ENCODE measurements around the gene RPUSD4. TPM values are rescaled to one million over a fixed set of nuclear protein-coding genes. Genes with fewer than 3 reads are reported as not detected.

Gene RPUSD4
- total RNA-seq, 4 donors from 2014 or later, result 13.2 to 18.8 (median 14.0) TPM

DNA sequence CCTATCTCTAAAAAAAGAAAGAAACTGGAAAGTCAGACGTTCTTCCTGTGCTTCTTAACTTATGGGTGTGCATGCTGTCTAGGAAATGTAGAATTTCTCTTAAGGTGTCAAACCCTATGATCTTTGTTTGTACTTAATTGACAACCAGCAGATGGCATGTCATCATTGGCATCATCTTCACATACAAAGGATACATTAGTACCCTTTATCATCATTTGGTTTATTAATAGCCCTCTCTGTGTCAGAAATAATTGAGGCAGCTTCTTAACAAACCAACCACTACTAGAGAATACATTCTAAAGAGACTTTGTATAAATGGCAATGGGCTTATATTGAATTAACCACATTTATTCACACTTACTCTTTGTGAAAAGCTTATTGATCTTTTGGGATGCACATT is 43.4 kb upstream of the RPUSD4 start:
- Histone ChIP-seq H3K27me3 (no peaks in the 10 kb centered on the region), H3K36me3 (peaks cover 3 to 63% of the 10 kb centered on the region in 2 donors), H3K4me3 (no peak overlapping the region), H3K27ac (no peak overlapping the region), H3K4me1 (no peaks in the 10 kb centered on the region), H3K9me3 (no peaks in the 10 kb centered on the region)
- no peak for TF ChIP-seq POLR2A (IDR thresholded peaks at IDR 0.05)
- no peak for TF ChIP-seq CTCF (IDR thresholded peaks at IDR 0.05)
- TF ChIP-seq POLR2AphosphoS5 (IDR thresholded peaks at IDR 0.05), result no peak
- TF ChIP-seq EP300 (IDR thresholded peaks at IDR 0.05), result no peak
- no peak for ATAC-seq
- WGBS, 2 donors (ENCODE audit: low coverage in 1 of 2), result 20 to 100% methylated on average over 1 of the region's 1 CpG

DNA sequence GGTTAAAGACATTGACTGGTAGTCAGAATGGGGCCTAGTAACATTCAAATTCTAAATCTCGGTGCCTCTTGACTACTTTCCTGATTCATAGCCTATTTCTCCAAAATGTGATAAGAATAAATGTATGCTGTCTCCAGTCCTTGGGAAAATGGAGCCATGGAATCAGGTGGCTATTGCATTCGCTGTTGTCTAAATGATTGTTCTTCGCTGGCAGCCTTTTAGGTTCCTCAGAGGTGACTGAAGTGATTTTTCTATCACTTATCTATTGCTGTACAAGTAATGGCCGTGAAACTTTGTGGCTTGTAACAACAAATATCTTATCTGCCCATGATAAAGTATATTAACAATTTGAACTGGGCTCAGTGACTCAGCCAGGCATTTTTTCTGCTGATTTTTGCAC is 41.8 kb upstream of the RPUSD4 start:
- Histone ChIP-seq H3K4me1 (no peaks in the 10 kb centered on the region), H3K27me3 (no peaks in the 10 kb centered on the region), H3K36me3 (peaks cover 3 to 69% of the 10 kb centered on the region in 2 donors), H3K27ac (no peak overlapping the region), H3K9me3 (no peaks in the 10 kb centered on the region), H3K4me3 (no peak overlapping the region)
- TF ChIP-seq EP300 (IDR thresholded peaks at IDR 0.05) (no peak), POLR2AphosphoS5 (IDR thresholded peaks at IDR 0.05) (no peak), POLR2A (IDR thresholded peaks at IDR 0.05) (no peak), CTCF (IDR thresholded peaks at IDR 0.05) (no peak)
- no peak for ATAC-seq
- 70 to 77% methylated on average over 4 of the region's 4 CpGs for WGBS, 2 donors (ENCODE audit: low coverage in 1 of 2)

DNA sequence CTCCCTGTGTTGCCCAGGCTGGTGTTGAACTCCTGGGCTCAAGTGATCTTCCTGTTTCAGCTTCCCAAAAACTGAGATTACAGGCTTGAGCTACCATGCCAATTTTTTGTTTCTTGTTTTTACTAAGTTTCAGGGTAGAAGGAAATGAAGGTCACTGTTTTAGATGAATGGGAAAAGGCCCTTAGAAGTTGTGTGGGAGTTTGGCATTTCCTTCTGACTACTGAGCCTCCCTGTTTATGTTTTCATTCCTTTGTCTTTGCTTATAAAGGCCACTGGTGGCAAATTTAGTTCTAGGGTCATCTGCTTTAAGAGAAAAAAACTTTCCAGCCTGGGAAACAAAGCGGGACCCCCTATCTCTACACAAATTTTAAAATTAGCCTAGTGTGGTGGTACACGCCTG is 35.2 kb upstream of the RPUSD4 start:
- no peaks in the 10 kb centered on the region for H3K27me3 ChIP-seq
- peaks cover 3 to 65% of the 10 kb centered on the region in 2 donors for H3K36me3 ChIP-seq
- 79% methylated on average over 2 of the region's 2 CpGs for WGBS, 2 donors (ENCODE audit: low coverage in 1 of 2)
- H3K4me1 ChIP-seq, result no peaks in the 10 kb centered on the region
- TF ChIP-seq POLR2AphosphoS5 (IDR thresholded peaks at IDR 0.05) (no peak), CTCF (IDR thresholded peaks at IDR 0.05) (no peak)
- H3K9me3 ChIP-seq, result no peaks in the 10 kb centered on the region
- H3K4me3 ChIP-seq, result no peak overlapping the region
- H3K27ac ChIP-seq, result no peak overlapping the region
- no peak for ATAC-seq

DNA sequence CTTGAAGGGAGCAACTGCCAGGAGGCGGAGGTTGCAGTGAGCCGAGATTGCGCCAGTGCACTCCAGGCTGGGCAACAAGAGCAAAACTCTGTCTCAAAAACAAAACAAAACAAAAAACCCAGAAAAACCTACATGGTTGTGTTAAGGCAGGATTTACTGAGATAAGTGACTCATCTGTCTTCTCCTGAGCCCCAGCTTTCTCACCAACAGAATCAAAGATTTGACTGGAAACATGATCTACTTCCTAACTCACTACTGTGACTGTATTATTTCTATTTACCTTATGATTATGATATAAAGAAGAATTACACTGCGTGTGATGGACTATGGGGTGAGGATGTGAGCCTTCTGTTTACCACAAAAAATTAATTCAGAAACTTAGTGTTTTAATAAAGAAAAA is 21.9 kb upstream of the RPUSD4 start:
- no peak overlapping the region for H3K27ac ChIP-seq
- peaks cover 0 to 28% of the 10 kb centered on the region in 2 donors for H3K36me3 ChIP-seq
- no peak for ATAC-seq
- no peaks in the 10 kb centered on the region for H3K4me1 ChIP-seq
- WGBS, 2 donors (ENCODE audit: low coverage in 1 of 2), result 97 to 100% methylated on average over 1 to 4 of the region's 4 CpGs
- no peaks in the 10 kb centered on the region for H3K27me3 ChIP-seq
- TF ChIP-seq POLR2A (IDR thresholded peaks at IDR 0.05) (no peak), CTCF (IDR thresholded peaks at IDR 0.05) (no peak), POLR2AphosphoS5 (IDR thresholded peaks at IDR 0.05) (no peak), EP300 (IDR thresholded peaks at IDR 0.05) (no peak)
- no peaks in the 10 kb centered on the region for H3K9me3 ChIP-seq
- H3K4me3 ChIP-seq, result no peak overlapping the region

DNA sequence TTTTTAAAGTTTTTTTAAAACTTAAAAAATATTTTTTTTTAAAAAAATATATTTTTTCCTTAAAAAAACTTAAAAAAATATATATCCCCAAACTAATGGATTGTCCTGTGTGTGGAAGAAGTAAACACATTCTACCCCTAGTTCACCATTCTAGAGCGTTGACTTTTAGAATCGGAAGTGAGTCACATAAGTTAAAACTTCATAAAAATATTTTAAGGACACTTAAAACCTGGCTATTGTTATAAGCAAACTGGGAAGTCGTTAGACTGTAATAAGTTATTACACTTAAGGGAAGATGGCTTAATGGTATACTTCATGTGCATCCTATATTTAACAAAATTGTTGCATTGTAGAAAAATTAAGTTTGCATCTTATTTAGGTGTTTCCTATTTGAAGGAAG is 21.2 kb upstream of the RPUSD4 start:
- Histone ChIP-seq H3K4me3 (no peak overlapping the region), H3K27me3 (no peaks in the 10 kb centered on the region), H3K36me3 (peaks cover 0 to 21% of the 10 kb centered on the region in 2 donors), H3K9me3 (no peaks in the 10 kb centered on the region), H3K27ac (no peak overlapping the region), H3K4me1 (no peaks in the 10 kb centered on the region)
- no peak for TF ChIP-seq EP300 (IDR thresholded peaks at IDR 0.05)
- TF ChIP-seq POLR2AphosphoS5 (IDR thresholded peaks at IDR 0.05), result no peak
- no peak for TF ChIP-seq POLR2A (IDR thresholded peaks at IDR 0.05)
- TF ChIP-seq CTCF (IDR thresholded peaks at IDR 0.05), result no peak
- no peak for ATAC-seq
- WGBS, 2 donors (ENCODE audit: low coverage in 1 of 2), result 80 to 93% methylated on average over 1 to 3 of the region's 3 CpGs
